ENCODE measurements around the gene MAMDC4.
"Not testable (repeated sequence)": the region's sequence is repeated elsewhere in the genome, so short reads cannot be mapped to it uniquely, and the experiment has no call there.

MAMDC4 gene

DNA sequence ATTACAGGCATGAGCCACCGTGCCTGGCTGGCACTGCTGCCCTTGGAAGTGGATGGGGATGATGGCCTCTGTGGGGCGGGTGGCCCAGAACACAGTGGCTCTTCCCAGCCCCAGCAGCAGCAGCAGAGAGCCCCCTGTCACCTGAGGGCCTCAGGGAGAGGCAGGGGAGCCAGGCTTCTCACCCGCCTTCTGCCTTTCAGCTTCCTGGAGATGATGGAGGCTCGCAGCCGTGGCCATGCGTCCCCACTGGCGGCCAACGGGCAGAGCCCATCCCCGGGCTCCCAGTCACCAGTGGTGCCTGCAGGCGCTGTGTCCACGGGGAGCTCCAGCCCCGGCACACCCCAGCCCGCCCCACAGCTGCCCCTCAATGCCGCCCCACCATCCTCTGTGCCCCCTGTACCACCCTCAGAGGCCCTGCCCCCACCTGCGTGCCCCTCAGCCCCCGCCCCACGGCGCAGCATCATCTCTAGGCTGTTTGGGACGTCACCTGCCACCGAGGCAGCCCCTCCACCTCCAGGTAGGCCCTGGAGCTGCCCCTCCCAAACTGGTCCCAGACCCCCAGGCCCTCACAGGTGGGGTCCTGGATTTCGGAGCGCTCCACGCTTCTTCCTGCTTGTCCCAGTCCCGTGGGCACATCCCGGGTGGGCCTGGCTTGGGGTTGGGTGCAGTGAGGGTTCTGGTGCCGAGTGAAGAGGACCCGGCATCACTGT, 14.8 kb upstream of the MAMDC4 start:
- no peak for TF ChIP-seq CTCF (conservative IDR thresholded peaks at IDR 0.05; ENCODE audit: low read depth, low read length)

GRCh38 chr9:136837856-136838277, 14.3 kb upstream of the MAMDC4 start:
- DNase-seq (ENCODE audit: low read depth); H3K4me3 ChIP-seq (ENCODE audit: low read length): not testable (repeated sequence)

More for the DNA sequence above, 14.8 kb upstream of the MAMDC4 start:
- no peak for DNase-seq (ENCODE audit: low read depth)
- H3K4me3 ChIP-seq (ENCODE audit: low read length): no peak overlapping the region

DNA sequence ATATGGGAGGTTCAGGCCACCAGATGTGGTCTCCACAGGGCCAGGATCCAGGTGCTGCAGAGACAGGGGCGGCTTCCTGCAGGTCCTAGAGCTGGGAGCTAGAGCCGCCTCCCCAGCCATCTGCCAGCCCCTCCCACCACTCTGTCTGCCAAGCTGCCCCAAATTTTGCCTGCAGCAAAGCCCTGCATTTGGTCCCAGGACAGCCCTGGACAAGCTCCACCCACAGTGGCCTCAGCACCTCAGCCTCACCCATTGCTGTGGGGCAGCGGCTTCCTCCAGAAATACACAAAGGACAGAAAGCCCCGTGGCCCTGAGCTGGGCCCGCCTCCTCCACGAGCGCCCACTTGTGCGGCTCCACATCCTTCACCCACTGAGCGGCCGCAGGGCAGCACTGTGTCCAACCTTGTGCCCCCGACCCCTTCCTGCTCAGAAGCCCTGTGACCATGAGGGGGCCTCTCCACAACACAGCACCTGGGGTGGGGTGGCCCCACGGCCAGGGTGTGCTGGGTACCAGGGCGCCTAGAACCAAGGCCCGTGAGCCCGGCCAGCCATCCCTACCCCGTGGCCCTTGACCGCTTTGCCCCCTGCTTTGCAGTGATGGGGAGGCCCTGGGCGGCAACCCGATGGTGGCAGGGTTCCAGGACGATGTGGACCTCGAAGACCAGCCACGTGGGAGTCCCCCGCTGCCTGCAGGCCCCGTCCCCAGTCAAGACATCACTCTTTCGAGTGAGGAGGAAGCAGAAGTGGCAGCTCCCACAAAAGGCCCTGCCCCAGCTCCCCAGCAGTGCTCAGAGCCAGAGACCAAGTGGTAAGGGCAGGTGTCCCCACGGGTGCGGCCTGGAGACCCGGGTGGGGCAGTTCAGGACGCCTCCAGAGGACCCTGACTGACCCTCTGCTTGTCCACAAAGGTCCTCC, 13.6 kb upstream of the MAMDC4 start:
- no peak for DNase-seq (ENCODE audit: low read depth)
- no peak overlapping the region for H3K4me3 ChIP-seq (ENCODE audit: low read length)
- TF ChIP-seq CTCF (conservative IDR thresholded peaks at IDR 0.05; ENCODE audit: low read depth, low read length): no peak

DNA sequence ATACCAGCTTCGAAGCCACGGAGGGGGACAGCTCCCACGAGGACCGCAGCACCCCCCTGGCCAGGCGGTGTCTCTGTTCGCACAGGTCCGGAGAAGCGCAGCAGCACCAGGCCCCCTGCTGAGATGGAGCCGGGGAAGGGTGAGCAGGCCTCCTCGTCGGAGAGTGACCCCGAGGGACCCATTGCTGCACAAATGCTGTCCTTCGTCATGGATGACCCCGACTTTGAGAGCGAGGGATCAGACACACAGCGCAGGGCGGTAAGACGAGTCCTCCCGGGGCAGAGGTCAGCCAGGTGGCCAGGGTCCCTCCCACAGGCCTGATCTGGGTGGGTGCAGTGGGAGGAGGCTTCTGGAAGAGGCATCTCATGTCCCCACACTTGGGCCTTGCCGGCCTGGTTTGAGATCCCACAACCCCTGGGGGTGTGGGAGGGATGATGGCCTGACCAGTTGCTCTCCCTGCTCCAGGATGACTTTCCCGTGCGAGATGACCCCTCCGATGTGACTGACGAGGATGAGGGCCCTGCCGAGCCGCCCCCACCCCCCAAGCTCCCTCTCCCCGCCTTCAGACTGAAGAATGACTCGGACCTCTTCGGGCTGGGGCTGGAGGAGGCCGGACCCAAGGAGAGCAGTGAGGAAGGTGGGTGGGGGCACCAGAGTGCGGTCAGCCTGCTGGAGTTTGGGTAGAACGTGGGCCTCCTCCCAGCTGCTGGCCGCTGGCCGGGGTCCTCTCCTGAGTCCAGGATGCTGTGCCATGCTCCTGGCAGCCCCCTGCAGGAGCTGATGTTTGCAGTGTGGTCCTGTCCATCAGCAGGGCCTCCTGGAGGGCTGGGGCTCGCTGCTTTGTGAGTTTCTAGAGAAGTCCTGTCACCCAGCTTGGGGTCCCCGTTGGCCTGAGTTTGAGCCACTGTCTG, 12.7 kb upstream of the MAMDC4 start:
- no peak overlapping the region for H3K4me3 ChIP-seq (ENCODE audit: low read length)
- TF ChIP-seq CTCF (conservative IDR thresholded peaks at IDR 0.05; ENCODE audit: low read depth, low read length): no peak
- no peak for DNase-seq (ENCODE audit: low read depth)

- TF ChIP-seq CTCF (conservative IDR thresholded peaks at IDR 0.05; ENCODE audit: low read depth, low read length): no peak
- H3K4me3 ChIP-seq (ENCODE audit: low read length): no peak overlapping the region
- no peak for DNase-seq (ENCODE audit: low read depth)
These were observed 11.8 kb upstream of the MAMDC4 start for GRCh38 chr9:136840140-136840876.

DNA sequence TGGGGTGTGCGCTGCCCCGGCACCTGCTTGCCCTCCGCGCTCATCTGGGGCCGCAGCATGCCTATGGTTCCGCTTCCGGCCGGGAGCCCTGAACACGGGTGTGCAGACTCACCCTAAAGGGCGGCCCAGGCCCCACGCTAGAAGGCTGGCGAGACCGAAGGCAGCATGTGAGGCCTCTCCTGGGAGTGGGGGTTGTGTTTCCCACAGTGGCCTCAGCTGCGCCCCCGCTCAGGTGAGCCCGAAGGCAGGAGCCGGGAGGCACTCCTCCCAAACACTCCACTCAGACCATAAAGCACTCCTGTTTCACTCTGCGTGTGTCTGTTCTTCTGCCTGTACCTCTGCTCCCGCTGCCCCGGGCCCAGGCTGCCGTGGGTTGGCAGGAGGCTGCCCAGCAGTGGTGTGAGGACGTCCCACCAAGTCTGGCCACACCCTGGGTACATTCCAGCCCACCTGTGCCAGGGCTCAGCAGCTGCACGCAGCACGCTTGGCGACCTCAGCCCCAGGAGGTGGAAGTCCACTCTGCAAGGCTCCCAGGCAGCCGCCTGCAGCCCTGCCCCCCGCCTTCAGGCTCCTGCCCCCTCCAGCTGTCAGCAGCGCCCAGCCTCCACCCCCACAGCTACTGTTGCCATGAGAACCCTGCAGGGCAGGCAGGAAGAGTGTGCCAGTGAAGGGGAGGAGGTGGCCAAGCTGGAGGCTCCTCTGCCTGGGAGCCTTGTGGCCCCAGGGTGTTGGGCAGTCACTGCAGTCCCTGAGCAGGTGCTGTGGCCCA, 11.1 kb upstream of the MAMDC4 start:
- no peak for TF ChIP-seq CTCF (conservative IDR thresholded peaks at IDR 0.05; ENCODE audit: low read depth, low read length)
- H3K4me3 ChIP-seq (ENCODE audit: low read length): no peak overlapping the region
- DNase-seq (ENCODE audit: low read depth): no peak

GRCh38 chr9:136841646-136842379, 10.3 kb upstream of the MAMDC4 start:
- not testable (repeated sequence) for DNase-seq (ENCODE audit: low read depth); H3K4me3 ChIP-seq (ENCODE audit: low read length)

All from retinal pigment epithelial cell (primary cell).